Islet of Langerhans (tissue), 1 donor: ENCODE results near the gene RAB40AL.
A peak's percentile ranks its signal among the peaks of the same experiment; 100 is the strongest.
"Not testable (repeated sequence)": the region's sequence is repeated elsewhere in the genome, so short reads cannot be mapped to it uniquely, and the experiment has no call there.

Experiments used
- FAIRE-seq: peaks from one replicate; lab custom pipeline; 2011; peaks lifted over from hg19 to GRCh38; lab: Jason Lieb, UNC

RAB40AL gene, protein sequence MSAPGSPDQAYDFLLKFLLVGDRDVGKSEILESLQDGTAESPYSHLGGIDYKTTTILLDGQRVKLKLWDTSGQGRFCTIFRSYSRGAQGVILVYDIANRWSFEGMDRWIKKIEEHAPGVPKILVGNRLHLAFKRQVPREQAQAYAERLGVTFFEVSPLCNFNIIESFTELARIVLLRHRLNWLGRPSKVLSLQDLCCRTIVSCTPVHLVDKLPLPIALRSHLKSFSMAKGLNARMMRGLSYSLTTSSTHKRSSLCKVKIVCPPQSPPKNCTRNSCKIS

DNA sequence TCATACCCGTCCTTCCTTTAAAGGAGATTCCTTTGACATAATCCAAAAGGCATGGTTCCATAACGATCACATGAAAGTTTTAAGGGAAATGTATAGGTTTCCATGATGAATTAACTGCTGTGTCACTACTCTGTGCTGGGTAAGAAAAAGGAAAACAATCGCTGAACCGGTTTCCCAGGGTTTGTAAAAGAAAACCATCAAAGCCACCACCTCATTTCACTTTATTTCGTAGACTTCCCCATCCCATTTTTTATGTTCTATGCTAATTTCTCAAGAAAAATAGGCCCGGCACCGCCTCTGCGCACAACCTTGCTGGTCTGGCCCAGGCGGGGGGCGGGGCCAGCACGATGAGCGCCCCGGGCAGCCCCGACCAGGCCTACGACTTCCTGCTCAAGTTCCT is at the start of gene RAB40AL:
Gene RAB40AL, plus strand, starts transcription at position 301 of the 400 bp plus-strand sequence. Its CDS starts 47 bp downstream, at position 348.
- FAIRE-seq, result not testable (repeated sequence)

DNA sequence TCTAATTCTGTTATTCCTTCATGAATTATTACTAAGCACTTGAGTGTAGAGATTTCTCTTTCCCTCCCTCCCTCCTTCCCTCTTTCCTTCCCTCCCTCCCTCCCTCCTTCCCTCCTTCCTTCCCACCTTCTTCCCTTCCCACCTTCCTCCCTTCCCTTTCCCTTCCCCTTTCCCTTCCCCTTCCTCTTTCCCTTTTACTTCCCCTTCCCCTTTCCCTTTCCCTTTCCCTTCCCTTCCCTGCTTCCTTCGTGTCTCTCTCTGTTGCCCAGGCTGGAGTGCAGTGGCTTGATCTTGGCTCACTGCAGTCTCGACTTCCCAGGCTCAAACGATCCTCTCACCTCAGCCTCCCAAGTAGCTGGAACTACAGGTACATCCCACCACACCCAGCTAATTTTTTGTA is 49.4 kb upstream of the RAB40AL start:
- FAIRE-seq, result no peak

DNA sequence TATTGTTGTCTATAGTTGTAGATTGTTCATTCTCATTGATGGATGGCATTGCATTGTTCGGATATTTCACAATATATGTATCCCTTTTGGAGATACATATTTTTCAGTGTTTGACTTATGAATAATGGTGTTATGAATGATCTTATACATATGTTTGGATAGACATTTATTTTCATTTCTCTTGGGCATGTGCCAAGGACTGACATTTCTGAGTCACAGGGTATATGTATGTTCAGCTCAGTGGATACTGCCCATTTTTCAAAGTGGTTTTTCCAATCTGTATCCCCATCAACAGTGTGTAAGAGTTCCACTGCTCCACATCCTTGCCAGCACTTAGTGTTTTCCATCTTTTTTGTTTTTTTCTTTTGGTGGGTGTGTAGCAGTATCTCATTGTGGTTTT is 45.0 kb upstream of the RAB40AL start:
- no peak for FAIRE-seq

- FAIRE-seq, result no peak
Measured at GRCh38 chrX:102899940-102900916, 36.8 kb upstream of the RAB40AL start.

- FAIRE-seq, result no peak
Measured at GRCh38 chrX:102902355-102902754, 34.7 kb upstream of the RAB40AL start.

GRCh38 chrX:102930990-102931756 is 5.9 kb upstream of the RAB40AL start:
- FAIRE-seq, result no peak

GRCh38 chrX:102934624-102935023 is 2.4 kb upstream of the RAB40AL start:
- peak; percentile 24 for FAIRE-seq

DNA sequence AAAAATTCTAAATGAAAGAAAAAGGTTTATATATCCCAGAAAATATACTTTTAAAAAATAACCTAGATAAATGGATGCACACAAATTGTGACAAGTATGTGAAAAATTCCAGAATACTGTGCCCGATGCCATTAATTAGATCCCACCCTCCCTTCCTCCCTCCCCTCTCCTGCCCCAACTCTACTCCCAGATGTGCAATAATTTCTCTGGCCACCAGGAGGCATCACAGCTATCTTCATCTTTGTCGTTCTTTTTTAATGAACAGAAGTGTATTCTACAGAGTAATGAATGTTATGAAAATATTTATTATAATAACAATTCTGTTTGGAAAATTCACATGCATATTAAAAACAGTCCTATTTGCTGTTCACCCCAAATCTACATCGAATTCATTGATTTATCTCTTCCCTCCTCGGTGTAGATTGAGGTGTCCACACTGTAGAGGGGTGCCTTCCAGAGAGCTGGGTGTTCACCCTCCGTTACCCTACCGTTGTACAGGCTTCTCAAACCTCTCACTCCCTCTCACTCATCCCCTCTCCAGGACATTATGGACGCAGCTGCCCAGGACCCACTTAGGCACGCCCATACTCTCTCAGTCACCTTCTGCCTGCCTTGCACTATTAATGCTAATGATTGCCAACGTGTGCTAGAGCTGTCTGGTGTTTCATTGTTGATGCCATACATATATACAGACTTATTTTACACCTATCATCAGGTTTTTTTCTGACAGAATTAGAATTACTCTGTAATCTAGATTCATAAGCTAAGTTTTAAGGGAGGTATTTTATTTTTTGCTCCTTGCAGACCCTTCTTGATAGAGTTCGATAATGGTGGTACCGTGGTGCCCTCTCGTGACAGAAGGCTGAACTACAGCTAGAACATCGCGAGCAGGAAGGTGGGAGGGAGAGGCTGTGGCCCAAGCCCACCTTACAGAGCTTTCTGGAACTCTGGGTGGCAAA is 14.1 kb downstream of the RAB40AL start:
- FAIRE-seq, result peak; percentile 93

DNA sequence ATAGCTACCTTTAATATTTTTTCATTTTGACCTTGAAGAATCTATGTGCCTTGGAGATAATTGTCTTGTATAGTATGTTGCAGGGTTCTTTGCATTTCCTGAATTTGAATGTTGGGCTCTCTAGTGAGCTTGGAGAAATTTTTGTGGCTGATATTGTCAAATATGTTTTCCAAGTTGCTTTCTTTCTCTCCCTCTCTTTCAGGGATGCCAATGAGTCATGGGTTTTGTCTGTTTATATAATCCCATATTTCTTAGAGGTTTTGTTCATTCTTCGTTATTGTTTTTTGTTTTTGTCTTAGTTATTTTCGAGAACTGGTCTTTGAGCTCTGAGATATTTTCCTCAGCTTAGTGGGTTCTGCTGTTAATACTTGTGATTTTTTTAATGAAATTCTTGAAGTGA is 20.7 kb downstream of the RAB40AL start:
- FAIRE-seq, result no peak

- no peak for FAIRE-seq
Measured at GRCh38 chrX:102958794-102959193, 21.7 kb downstream of the RAB40AL start.

- no peak for FAIRE-seq
Measured at GRCh38 chrX:102959471-102959870, 22.4 kb downstream of the RAB40AL start.

GRCh38 chrX:102963955-102964354 is 26.9 kb downstream of the RAB40AL start:
- no peak for FAIRE-seq

- FAIRE-seq, result no peak
Measured at GRCh38 chrX:102964940-102965339, 27.9 kb downstream of the RAB40AL start.

DNA sequence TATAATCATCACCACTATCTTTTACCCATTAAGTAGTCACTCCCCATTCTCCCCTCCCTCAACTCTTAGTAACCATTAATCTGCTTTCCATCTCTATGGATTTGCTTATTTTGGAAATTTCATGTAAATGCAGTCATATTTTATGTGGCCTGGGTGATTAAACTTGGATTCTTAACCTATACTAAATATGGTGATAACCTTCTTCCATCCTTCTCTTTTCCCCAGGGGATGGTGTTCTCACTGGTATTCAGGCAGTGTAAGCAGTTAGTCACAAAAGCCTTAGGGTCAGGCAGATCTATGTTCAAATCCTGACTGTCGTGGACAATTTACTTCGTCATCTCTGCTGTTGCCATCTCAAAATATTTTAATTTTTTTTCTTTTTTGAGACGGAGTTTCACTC is 29.6 kb downstream of the RAB40AL start:
- FAIRE-seq, result no peak

DNA sequence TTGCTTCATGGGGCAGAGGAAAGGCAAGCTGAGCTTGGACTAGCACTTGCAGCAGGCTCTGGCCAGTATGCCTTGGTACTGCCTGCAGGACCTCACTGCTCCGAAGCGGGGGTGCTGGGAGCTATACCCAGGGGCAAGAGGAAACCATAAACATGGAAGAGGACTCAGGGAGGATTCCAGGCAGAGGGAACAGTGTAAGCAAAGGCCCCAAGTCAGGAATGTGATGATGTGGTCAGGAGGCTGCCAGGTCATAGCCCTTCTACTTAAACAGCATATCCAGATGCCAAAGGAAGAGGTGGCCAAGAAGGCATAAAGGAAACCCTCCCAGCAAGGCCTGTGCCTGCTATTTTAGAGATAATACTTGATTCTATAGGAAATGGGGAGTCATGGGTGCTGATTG is 31.1 kb downstream of the RAB40AL start:
- no peak for FAIRE-seq

GRCh38 chrX:102971536-102971935 is 34.5 kb downstream of the RAB40AL start:
- not testable (repeated sequence) for FAIRE-seq

DNA sequence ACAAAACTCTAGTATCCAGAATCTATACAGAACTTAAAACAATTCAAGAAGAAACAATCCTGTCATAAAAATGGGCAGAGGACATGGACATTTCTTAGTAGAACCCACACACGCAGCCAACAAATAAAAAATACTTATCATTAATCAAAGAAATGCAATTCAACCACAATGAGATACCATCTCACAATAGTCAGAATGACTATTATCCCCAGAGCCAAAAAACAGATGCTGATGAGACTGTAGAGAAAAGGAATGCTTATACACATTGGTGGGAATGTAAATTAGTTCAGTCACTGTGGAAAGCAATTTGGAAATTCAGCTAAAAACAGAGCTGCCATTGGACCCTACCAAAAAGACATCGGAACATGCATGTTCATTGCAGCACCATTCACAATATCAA is 37.9 kb downstream of the RAB40AL start:
- no peak for FAIRE-seq

- no peak for FAIRE-seq
Measured at GRCh38 chrX:102976286-102976685, 39.2 kb downstream of the RAB40AL start.

DNA sequence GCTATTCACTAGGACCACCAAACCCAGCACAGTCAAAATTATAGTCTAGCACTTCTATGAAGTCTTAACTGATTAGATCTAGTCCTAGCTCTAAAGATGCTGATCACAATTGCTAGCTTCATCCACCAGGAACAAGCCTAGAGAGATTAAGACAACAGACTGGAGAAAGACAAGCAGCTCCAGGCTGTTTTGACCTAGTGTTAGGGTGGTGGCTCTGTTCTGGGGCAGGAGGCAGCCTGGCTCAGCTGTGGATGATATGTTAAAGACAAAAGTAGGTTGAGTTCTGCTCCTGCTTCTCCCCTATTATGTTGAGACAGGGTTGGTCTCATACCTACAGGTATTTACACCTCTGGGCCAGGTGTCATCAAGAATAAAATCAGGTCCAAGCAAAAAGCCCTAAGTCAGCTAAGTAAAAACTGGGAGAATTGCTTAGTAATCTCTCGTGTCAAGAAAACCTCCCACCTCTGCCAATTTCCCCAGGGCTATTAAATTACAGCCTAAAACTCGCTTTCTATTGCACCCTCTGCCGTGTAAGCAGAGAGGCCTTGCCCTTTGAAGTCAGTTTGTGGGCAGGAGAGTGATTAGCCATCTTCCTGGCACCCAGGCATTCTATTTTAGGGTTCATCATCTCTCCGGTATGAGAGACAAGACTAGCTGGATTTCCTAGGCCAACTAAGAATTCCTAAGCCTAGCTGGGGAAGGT is 39.9 kb downstream of the RAB40AL start:
- FAIRE-seq, result no peak

DNA sequence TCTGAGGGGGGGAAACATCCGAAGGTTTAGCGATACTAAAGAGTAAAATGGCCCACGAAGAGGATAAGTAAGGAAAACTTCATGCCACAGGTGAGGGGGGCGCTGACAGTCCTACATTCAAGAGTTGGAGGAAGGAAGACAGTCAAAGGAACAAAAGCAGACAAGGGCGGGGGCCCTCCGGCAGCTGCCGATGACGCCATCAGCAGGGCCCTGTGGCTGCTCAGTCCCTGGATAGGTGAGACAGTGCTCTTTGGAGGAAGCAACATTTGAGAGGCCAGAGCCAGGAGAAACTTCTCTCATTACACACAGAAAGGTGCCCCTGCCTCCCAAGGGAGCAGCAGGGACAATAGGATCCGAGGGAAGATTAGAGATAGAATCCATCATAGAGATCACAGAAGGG is 41.5 kb downstream of the RAB40AL start:
- FAIRE-seq, result no peak

- no peak for FAIRE-seq
Measured at GRCh38 chrX:102979536-102979935, 42.5 kb downstream of the RAB40AL start.
